Measurements from ENCODE around the gene MAN2A1. TPM values are rescaled to one million over a fixed set of nuclear protein-coding genes. Genes with fewer than 3 reads are reported as not detected.

The MAN2A1 gene
- total RNA-seq, 4 donors from 2014 or later: 37.0 to 45.9 (median 39.8) TPM

GRCh38 chr5:109844695-109845094 is 155.0 kb downstream of the MAN2A1 start:
- WGBS: 69% methylated on average over 4 of the region's 4 CpGs
- no peak for DNase-seq (ENCODE audit: low spot score in 2 of 2)
- no peaks in the 10 kb centered on the region for H3K27me3 ChIP-seq
- peaks cover 3% of the 10 kb centered on the region for H3K4me1 ChIP-seq
- no peak for TF ChIP-seq EP300 (IDR thresholded peaks at IDR 0.05)
- no peak for TF ChIP-seq POLR2AphosphoS5 (IDR thresholded peaks at IDR 0.05)
- no peak for TF ChIP-seq POLR2A (IDR thresholded peaks at IDR 0.05)
- TF ChIP-seq, protein P1, sequence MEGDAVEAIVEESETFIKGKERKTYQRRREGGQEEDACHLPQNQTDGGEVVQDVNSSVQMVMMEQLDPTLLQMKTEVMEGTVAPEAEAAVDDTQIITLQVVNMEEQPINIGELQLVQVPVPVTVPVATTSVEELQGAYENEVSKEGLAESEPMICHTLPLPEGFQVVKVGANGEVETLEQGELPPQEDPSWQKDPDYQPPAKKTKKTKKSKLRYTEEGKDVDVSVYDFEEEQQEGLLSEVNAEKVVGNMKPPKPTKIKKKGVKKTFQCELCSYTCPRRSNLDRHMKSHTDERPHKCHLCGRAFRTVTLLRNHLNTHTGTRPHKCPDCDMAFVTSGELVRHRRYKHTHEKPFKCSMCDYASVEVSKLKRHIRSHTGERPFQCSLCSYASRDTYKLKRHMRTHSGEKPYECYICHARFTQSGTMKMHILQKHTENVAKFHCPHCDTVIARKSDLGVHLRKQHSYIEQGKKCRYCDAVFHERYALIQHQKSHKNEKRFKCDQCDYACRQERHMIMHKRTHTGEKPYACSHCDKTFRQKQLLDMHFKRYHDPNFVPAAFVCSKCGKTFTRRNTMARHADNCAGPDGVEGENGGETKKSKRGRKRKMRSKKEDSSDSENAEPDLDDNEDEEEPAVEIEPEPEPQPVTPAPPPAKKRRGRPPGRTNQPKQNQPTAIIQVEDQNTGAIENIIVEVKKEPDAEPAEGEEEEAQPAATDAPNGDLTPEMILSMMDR (IDR thresholded peaks at IDR 0.05): no peak
- H3K4me3 ChIP-seq: no peak overlapping the region
- H3K9me3 ChIP-seq: no peaks in the 10 kb centered on the region
- H3K36me3 ChIP-seq: peaks cover 55% of the 10 kb centered on the region
- H3K27ac ChIP-seq: no peak overlapping the region

DNA sequence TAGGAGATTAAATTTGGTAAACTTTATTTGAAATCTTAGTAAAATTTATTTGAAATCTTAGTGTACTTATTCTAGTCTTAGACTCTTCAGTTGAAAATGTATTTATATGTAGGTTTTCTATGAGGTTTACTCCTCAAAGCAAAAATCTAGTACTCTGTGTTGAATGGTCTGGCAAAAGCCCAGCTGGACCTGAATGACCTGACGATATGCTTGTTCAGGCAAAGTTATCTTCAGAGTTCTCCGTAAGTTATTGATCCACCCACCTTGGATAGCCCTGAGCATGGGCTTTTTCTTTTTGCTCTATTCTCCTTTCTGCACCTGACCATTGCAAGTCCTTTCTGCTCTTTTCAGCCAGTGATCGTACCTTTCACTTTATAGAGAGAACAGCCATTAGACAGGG is 158.4 kb downstream of the MAN2A1 start:
- Histone ChIP-seq H3K4me1 (peaks cover 3% of the 10 kb centered on the region), H3K27me3 (no peaks in the 10 kb centered on the region), H3K36me3 (peaks cover 38% of the 10 kb centered on the region), H3K27ac (no peak overlapping the region), H3K9me3 (no peaks in the 10 kb centered on the region), H3K4me3 (no peak overlapping the region)
- TF ChIP-seq POLR2A (IDR thresholded peaks at IDR 0.05) (no peak), POLR2AphosphoS5 (IDR thresholded peaks at IDR 0.05) (no peak), EP300 (IDR thresholded peaks at IDR 0.05) (no peak)
- TF ChIP-seq, protein P1 (IDR thresholded peaks at IDR 0.05): no peak
- DNase-seq (ENCODE audit: low spot score in 2 of 2): no peak
- WGBS: 77% methylated on average over 3 of the region's 3 CpGs

DNA sequence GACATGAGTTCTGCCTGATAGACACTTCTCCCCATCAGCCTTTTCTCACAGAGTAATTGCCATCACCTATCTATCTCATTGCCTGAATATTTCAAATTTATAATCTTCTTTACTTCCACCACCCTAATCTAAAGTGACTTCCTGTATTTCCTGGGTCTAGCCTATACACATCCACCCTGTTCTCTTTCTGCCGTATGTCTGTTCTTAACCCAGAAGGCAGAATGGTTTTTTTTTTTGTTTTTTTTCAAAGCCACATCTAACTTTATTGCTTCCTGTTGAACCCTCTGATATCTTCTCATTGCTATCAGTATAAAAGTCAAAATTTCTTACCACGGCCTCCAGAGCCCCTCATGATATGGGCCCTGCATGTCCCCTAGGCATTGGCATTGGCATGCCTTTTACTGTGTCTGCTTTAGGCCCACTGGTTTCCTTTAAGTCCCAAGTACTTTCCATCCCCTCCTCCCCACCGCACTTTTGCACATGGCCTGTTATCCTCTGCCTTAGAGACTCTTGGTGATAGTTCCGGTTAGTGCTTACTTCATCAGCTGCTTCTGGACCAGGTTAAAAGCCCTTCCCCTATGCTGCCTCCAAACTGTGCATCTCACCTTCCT is 159.9 kb downstream of the MAN2A1 start:
- peaks cover 33% of the 10 kb centered on the region for H3K36me3 ChIP-seq
- H3K4me1 ChIP-seq: peaks cover under 1% of the 10 kb centered on the region
- no peak overlapping the region for H3K27ac ChIP-seq
- TF ChIP-seq POLR2A (IDR thresholded peaks at IDR 0.05) (no peak), POLR2AphosphoS5 (IDR thresholded peaks at IDR 0.05) (no peak), EP300 (IDR thresholded peaks at IDR 0.05) (no peak)
- TF ChIP-seq, protein P1 (IDR thresholded peaks at IDR 0.05): no peak
- H3K4me3 ChIP-seq: no peak overlapping the region
- H3K27me3 ChIP-seq: no peaks in the 10 kb centered on the region
- DNase-seq (ENCODE audit: low spot score in 2 of 2): no peak
- WGBS: 97% methylated on average over 4 of the region's 4 CpGs
- no peaks in the 10 kb centered on the region for H3K9me3 ChIP-seq

DNA sequence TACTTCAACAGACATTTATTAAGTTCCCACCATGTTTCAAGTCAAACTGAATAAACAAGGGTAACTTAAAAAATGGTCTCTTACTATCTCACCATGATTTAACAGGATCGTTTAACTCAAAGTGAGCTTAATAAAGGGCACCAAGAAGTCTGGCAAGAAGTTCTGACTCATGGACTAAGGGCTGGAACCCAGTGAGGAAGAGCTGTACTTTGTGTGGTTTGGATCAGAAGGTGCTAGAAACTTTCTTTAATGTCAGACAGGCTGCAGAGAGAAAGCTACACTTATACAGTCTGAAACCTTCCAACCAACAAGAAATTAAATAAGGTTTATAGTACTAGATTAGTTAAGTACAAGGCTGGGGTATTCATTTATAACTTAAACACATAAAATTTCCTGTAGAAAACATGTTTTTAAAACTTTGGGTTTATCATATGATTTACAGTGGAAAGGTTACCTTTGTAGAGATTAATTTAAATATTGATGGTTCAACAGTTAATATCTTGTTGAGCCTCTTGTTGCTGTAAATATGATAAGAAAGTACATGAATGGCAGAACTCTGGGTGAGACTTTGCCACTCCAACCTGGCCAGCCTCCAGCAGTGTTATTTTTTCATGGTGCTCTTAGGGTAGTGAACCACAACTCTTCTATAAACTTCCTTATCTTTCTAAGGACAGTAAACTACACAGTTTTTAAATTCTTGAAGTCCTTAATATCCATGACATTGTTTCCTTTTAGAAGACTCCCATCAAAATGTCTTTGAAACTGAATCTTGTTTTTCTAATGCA is 162.8 kb downstream of the MAN2A1 start:
- Histone ChIP-seq H3K27ac (no peak overlapping the region), H3K36me3 (peaks cover 43% of the 10 kb centered on the region), H3K4me1 (no peaks in the 10 kb centered on the region), H3K4me3 (no peak overlapping the region), H3K27me3 (no peaks in the 10 kb centered on the region), H3K9me3 (no peaks in the 10 kb centered on the region)
- no peak for DNase-seq (ENCODE audit: low spot score in 2 of 2)
- 70% methylated on average over 1 of the region's 1 CpG for WGBS
- TF ChIP-seq, protein P1 (IDR thresholded peaks at IDR 0.05): no peak
- TF ChIP-seq POLR2A (IDR thresholded peaks at IDR 0.05) (no peak), EP300 (IDR thresholded peaks at IDR 0.05) (no peak), POLR2AphosphoS5 (IDR thresholded peaks at IDR 0.05) (no peak)

GRCh38 chr5:109853377-109853776 is 163.7 kb downstream of the MAN2A1 start:
- no peaks in the 10 kb centered on the region for H3K4me1 ChIP-seq
- H3K4me3 ChIP-seq: no peak overlapping the region
- TF ChIP-seq, protein P1 (IDR thresholded peaks at IDR 0.05): no peak
- TF ChIP-seq POLR2A (IDR thresholded peaks at IDR 0.05) (no peak), EP300 (IDR thresholded peaks at IDR 0.05) (no peak), POLR2AphosphoS5 (IDR thresholded peaks at IDR 0.05) (no peak)
- no peaks in the 10 kb centered on the region for H3K27me3 ChIP-seq
- no peak overlapping the region for H3K27ac ChIP-seq
- H3K9me3 ChIP-seq: no peaks in the 10 kb centered on the region
- peaks cover 44% of the 10 kb centered on the region for H3K36me3 ChIP-seq
- WGBS: 51% methylated on average over 3 of the region's 3 CpGs
- no peak for DNase-seq (ENCODE audit: low spot score in 2 of 2)
